Right lobe of liver (tissue), 6 donors: Measurements from ENCODE around the gene UACA. TPM values are rescaled to one million over a fixed set of nuclear protein-coding genes. Genes with fewer than 3 reads are reported as not detected.

ENCODE experiments used
- ATAC-seq, 4 donors: fragments of 200-7000 bp; cut with Tn5 transposase; one replicate each; pipeline ENCODE4 v1.9.1; 2020; ENCODE audit warnings: mild to moderate bottlenecking in 4 of 4, moderate library complexity in 4 of 4
- DNase-seq, 3 donors: peaks; one replicate each; pipeline ENCODE4 v3.0.0-alpha.2; 2020
- H3K27ac ChIP-seq, 3 donors: fragments of 200-600 bp; one replicate each; pipeline ENCODE4 v1.8.0; 2022
- H3K27me3 ChIP-seq, 2 donors: fragments of 200-600 bp; one replicate each; pipeline ENCODE4 v1.8.0; 2022
- H3K36me3 ChIP-seq, 4 donors: fragments of 200-600 bp; sonication (generic) in 1 of 4; one replicate each; pipeline versions ENCODE4 v1.5.1 to v1.8.0; 2017 to 2022; ENCODE audit warnings: control low read depth in 1 of 4
- H3K4me1 ChIP-seq, 4 donors: fragments of 200-600 bp; sonication (generic) in 1 of 4; one replicate each; pipeline versions ENCODE4 v1.5.1 to v1.8.0; 2017 to 2022; ENCODE audit warnings: control low read depth in 1 of 4
- H3K4me3 ChIP-seq, 3 donors: fragments of 200-600 bp; one replicate each; pipeline ENCODE4 v1.8.0; 2022
- H3K9me3 ChIP-seq, 4 donors: fragments of 200-600 bp; sonication (generic) in 1 of 4; one replicate each; pipeline versions ENCODE4 v1.5.1 to v1.8.0; 2017 to 2022; ENCODE audit warnings: control low read depth in 1 of 4
- POLR2A ChIP-seq: fragments of 450-650 bp; IDR thresholded peaks from one replicate; pipeline ENCODE4 v1.6.1; 2017; ENCODE audit warnings: antibody characterized with exemption, mild to moderate bottlenecking
- WGBS: methylation state at CpG from one replicate; pipeline ENCODE4 v1.1.6; 2018; ENCODE audit warnings: low coverage, low lambda C conversion rate; ENCODE audit not compliant: insufficient coverage; ENCODE audit errors: missing lambda C conversion rate; 5-methylcytosine and 5-hydroxymethylcytosine counted together
- intact Hi-C, 2 donors: fragments of 100-400 bp; cut with DNase I; formaldehyde crosslinking; loops; one replicate each; pipeline versions ENCODE4 v1.11.2 to v1.14.1; 2022
- total RNA-seq, 6 experiments: library from RNA; depleted of rRNA in 2 of 6; stranded (reverse); fragments of >200 nt in 2 of 6; fragmentation: NEBNext Ultra II Directional in 3 of 6; extraction: Animal tissue kit (Norgen Biotek cat#: 25700) in 3 of 6; gene quantifications; one replicate each; pipeline versions ENCODE4 v1.1.0 to v1.2.4, GENCODE V29; 2016 to 2023
- TF ChIP-seq, protein P1 (sequence below), 4 donors: fragments of 200-600 bp in 3 of 4; fragments of 450-650 bp in 1 of 4; IDR thresholded peaks; one replicate each; pipeline versions ENCODE4 v1.5.1 to v1.8.0; 2016 to 2022; ENCODE audit warnings: antibody characterized with exemption in 4 of 4, mild to moderate bottlenecking in 2 of 4
- donor health status: DM: no; HTN: yes; CAD: no.
- donor health status: DM: no; HTN: no; CAD: no.
- donor health status: DM: no; HTN: no; CAD: no.
- donor health status: DM: no; HTN: yes; CAD: no.
- donor health status: DM: no; HTN: yes; CAD: no.

The UACA gene
- total RNA-seq, 6 experiments from 2014 or later: 10.1 to 22.3 (median 14.4) TPM

DNA sequence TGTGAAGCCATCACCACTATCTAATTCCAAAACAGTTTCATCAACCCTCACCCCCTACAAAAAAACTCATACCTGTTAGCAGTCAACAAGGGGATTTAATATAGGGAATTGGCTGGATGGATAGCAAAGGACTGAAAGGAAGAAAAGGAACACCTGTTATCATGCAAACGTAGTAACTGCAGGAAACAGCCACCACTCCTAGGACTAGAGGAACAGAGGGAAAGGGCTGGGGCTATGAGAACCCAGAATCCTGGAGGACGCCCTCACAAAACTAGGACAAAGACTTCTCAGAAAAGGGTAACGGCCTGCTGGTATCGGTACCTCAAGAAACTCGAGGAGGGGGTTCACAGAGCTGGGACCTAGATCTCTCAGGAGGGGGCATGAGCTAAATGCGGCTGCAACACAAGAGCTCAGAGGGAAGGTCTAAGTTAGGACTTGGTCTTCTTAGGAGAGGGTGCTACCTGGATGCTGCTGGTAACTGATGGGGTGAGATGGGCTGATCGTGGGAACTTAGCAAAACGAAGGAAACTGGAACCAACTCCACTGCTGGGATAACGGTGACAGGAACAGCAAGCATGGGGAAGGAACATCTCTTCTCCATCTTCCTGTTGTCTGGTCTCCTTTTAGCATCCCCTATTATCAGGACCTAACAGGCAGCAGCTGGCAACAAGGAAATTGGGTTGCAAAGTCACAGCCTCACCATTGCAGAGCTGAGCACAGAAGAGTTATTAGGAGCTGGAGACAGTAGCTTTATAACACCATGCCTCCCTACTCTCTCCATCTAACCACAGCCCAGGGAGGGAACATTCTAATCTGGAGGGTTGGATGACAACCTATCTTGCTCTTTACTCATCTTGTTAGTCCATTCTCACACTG, 147.7 kb downstream of the UACA start:
- H3K36me3 ChIP-seq: no peaks in the 10 kb centered on the region
- no peak overlapping the region for H3K4me3 ChIP-seq
- TF ChIP-seq, protein P1, sequence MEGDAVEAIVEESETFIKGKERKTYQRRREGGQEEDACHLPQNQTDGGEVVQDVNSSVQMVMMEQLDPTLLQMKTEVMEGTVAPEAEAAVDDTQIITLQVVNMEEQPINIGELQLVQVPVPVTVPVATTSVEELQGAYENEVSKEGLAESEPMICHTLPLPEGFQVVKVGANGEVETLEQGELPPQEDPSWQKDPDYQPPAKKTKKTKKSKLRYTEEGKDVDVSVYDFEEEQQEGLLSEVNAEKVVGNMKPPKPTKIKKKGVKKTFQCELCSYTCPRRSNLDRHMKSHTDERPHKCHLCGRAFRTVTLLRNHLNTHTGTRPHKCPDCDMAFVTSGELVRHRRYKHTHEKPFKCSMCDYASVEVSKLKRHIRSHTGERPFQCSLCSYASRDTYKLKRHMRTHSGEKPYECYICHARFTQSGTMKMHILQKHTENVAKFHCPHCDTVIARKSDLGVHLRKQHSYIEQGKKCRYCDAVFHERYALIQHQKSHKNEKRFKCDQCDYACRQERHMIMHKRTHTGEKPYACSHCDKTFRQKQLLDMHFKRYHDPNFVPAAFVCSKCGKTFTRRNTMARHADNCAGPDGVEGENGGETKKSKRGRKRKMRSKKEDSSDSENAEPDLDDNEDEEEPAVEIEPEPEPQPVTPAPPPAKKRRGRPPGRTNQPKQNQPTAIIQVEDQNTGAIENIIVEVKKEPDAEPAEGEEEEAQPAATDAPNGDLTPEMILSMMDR (IDR thresholded peaks at IDR 0.05): no peak
- no peak for TF ChIP-seq POLR2A
- H3K9me3 ChIP-seq: no peaks in the 10 kb centered on the region
- no peak overlapping the region for H3K27ac ChIP-seq
- ATAC-seq (no peak), DNase-seq (no peak)
- intact Hi-C loops: no loop called here
- peaks cover 0 to 8% (median 3%) of the 10 kb centered on the region in 4 donors for H3K4me1 ChIP-seq
- no peaks in the 10 kb centered on the region for H3K27me3 ChIP-seq
- 88% methylated on average over 6 of the region's 9 CpGs for WGBS

DNA sequence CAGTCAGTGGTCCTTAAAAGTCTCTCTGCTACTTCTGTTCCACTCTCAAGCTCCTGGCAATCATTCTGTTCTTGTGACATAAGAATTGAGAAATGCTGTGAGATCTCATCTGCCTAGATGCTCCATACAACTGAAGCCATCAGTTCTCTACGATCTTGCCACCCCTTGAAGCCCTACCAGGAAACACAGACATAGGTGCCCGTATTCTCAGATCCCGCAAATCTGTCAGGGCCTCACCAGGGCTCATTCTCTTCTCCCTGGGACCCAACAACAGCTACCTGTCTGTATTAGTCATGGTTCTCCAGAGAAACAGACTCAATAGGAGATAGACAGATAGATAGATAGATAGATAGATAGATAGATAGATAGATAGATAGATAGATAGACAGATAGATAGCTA, 149.1 kb downstream of the UACA start:
- 92% methylated on average over 3 of the region's 3 CpGs for WGBS

DNA sequence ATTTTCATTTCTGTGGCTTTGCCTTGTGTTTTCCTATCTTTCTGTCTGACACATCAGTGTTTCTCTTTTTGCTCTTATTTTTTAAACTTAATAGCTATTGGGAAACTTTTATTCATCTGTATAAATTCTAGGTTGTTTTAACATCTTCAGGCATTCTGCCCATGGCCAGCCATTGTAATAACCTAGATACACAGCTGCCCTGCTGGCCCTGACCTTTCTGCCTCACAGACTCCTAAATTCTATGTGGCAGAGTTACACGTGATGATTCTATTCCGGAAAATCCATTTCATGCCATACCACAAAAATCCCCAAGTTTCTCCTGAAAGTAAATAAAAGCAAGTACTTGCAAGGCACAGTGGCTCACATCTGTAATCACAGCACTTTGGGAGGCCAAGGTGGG, 150.1 kb downstream of the UACA start:
- DNase-seq: no peak
- WGBS: 40% methylated on average over 2 of the region's 2 CpGs
- TF ChIP-seq POLR2A: no peak
- TF ChIP-seq, protein P1 (IDR thresholded peaks at IDR 0.05): no peak

More for the DNA sequence above, 149.1 kb downstream of the UACA start:
- intact Hi-C loops: no loop called here
- Histone ChIP-seq H3K27me3 (no peaks in the 10 kb centered on the region), H3K4me3 (no peak overlapping the region), H3K4me1 (peaks cover 0 to 8% (median 3%) of the 10 kb centered on the region in 4 donors), H3K36me3 (no peaks in the 10 kb centered on the region), H3K9me3 (no peaks in the 10 kb centered on the region), H3K27ac (no peak overlapping the region)
- DNase-seq (no peak), ATAC-seq (no peak)
- TF ChIP-seq POLR2A: no peak
- TF ChIP-seq, protein P1 (IDR thresholded peaks at IDR 0.05): no peak

DNA sequence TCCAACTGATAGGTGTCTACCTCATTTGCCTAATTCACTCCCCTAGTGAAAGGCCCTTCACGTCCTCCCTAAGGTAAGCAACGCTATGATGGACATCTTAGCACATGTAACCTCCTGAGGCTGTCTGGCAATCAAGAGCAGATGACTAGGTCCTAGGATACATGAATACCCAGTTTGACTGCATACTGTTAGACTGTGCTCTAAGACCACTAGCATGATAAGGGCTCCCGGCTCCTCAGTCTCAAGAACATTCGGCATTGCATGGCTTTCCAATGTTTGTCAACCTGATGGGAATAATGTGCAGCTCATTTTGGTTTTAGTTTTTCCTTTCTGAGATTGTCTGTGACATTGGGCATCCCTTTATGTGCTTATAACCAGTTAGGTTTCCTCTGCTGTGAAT, 152.1 kb downstream of the UACA start:
- no peaks in the 10 kb centered on the region for H3K36me3 ChIP-seq
- no peak overlapping the region for H3K27ac ChIP-seq
- no peak for DNase-seq
- 93% methylated on average over 2 of the region's 4 CpGs for WGBS
- TF ChIP-seq, protein P1 (IDR thresholded peaks at IDR 0.05): no peak
- TF ChIP-seq POLR2A: no peak
- intact Hi-C loops: no loop called here
- H3K4me1 ChIP-seq: peaks cover 0 to under 1% (median 0%) of the 10 kb centered on the region in 4 donors
- H3K27me3 ChIP-seq: no peaks in the 10 kb centered on the region
- ATAC-seq: no peak
- H3K4me3 ChIP-seq: no peak overlapping the region
- no peaks in the 10 kb centered on the region for H3K9me3 ChIP-seq

More for the DNA sequence above, 150.1 kb downstream of the UACA start:
- no peak overlapping the region for H3K4me3 ChIP-seq
- H3K4me1 ChIP-seq: peaks cover 0 to 8% (median 3%) of the 10 kb centered on the region in 4 donors
- no peak overlapping the region for H3K27ac ChIP-seq
- H3K27me3 ChIP-seq: no peaks in the 10 kb centered on the region
- H3K9me3 ChIP-seq: no peaks in the 10 kb centered on the region
- ATAC-seq: no peak
- intact Hi-C loops: no loop called here
- no peaks in the 10 kb centered on the region for H3K36me3 ChIP-seq
